HG03135 (cell line): ENCODE results near the gene ARHGEF4.

ENCODE experiments used
- ATAC-seq: cut with Tn5 transposase; IDR thresholded peaks from one replicate; pipeline ENCODE4 v1.9.1; 2021; ENCODE audit warnings: mild to moderate bottlenecking, moderate library complexity; ENCODE audit not compliant: unreplicated experiment

The ARHGEF4 gene

GRCh38 chr2:130836501-130837174 lies at the start of gene ARHGEF4:
Gene ARHGEF4 (plus strand): TSS chr2:130836914. CDS start chr2:130836954, 40 bp downstream.
- ATAC-seq, result no peak

- no peak for ATAC-seq
Observed at GRCh38 chr2:130787841-130788240, 48.9 kb upstream of the ARHGEF4 start.

DNA sequence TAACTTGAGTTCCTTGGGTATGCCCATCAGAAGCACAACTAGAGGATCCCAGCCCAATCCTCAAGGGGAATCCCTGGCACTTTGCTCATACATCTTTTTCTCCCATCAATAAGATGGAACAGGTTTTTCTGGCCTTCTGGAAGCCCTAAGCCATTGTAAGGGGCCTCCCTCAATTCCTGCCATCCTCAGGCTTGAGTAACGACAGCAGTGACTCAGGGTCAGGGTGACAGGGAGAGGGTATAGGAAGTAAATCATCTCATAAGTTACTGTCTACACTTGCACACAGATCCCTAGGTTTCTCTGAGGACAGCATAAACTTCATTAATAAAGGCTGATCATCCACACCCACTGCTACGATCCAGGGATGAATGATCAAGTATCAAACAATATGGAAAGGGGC lies 46.4 kb upstream of the ARHGEF4 start:
- ATAC-seq, result no peak

- ATAC-seq, result no peak
Observed at GRCh38 chr2:130790804-130791616, 45.7 kb upstream of the ARHGEF4 start.

- ATAC-seq, result no peak
Observed at GRCh38 chr2:130791617-130791939, 45.1 kb upstream of the ARHGEF4 start.

GRCh38 chr2:130795431-130795830 lies 41.3 kb upstream of the ARHGEF4 start:
- no peak for ATAC-seq

GRCh38 chr2:130796290-130796689 lies 40.4 kb upstream of the ARHGEF4 start:
- ATAC-seq, result no peak

DNA sequence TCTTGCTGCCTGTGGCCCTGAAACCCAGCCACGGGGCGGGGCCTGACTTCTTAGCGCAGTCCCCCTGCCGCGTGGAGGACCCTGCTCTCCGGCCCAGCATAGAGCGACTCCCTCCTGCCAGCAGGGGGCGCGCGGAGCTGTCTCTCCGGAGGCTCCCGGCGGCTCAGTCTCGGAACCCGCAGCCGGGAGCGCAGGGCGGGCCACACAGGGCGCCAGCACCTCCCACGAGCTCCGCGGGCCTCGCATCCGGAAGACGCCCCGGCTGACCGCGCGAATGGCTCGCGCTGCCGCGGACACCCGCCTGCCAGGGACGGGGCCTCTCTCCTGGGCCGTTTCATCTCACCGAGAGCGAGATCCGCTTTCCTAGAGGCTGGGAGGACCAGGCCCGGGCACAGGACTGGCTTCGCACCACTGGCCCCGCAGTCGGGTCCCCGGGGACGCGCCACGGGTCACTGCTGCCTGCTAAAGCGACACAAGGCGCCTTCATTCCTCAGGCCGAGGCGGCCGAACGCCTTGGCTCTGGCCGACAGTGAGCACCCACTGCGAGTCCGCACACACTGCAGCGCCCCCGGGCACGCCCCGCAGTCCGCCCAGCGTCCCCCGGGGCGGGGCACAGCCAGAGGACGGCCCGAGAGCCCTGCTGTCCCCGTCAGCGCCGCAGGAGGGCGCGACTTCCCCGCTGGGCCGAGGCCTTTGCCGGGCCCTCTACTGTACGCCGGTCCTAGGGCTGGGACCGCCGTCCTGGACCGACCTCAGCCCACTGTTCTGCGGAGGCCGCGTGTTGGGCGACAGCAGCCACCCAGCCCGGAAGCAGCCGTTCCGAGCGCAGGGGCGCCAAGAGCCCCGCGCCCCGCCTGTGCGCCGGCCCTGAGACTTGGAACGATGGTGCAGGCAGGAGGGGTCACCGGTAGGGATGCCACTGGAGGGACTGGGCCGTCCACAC lies 39.0 kb upstream of the ARHGEF4 start:
- peak; percentile 95 for ATAC-seq

- ATAC-seq, result no peak
Observed at GRCh38 chr2:130798472-130799218, 38.1 kb upstream of the ARHGEF4 start.

DNA sequence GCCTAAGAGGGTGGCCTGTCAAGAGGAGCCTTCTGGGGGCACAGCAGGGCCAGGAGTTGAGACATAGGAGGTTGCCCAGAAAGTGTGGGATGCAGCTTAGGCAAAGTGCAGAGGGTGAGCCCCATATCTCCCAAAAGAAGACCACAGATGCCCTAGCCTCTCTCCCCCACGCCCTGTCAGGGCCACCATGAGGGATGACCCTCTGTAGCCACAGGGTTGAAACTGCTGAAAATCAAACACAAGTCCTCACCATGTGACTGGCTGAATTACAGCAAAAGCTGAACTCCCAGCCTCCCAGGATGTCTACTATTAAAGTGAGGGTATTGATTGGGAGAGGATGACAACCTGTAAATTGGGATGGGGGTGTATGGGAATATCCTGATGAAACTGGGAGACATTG lies 37.4 kb upstream of the ARHGEF4 start:
- ATAC-seq, result no peak

- ATAC-seq, result no peak
Observed at GRCh38 chr2:130805613-130806012, 31.1 kb upstream of the ARHGEF4 start.

GRCh38 chr2:130806370-130806769 lies 30.3 kb upstream of the ARHGEF4 start:
- ATAC-seq, result no peak

DNA sequence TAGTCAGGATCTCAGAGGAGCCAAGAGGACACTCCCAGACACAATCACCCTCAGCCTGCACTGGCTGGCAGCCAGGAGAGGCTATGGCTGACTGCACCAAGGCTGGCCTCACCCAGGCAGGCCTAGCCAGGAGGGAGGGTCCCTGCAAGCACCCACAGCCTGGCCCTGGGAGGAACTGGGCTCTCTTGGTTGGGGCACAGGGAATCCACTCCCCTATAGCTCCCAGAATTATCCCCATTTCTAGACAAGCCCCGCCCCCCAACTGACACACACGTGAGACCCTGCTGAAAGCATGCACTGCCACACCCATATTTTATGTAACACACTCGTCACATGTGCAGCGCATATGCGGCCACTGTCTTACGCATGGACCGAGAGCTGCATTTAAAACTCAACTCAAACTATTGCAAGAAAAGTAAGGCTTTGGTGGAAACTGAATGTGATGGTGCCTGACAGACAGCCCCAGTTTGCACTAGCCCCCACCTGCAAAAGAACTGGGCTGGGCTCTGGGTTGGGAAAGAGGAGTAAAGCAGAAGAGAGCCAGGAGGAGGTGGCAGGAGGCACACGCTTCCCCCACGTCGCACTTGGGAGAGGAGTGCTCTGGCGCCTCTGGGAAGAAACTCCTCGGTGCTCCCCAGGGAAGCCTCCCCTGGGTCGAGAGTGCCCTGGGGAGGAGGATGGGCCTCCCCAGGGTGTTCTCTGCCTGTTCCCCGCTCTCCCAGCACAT lies 28.9 kb upstream of the ARHGEF4 start:
- no peak for ATAC-seq

DNA sequence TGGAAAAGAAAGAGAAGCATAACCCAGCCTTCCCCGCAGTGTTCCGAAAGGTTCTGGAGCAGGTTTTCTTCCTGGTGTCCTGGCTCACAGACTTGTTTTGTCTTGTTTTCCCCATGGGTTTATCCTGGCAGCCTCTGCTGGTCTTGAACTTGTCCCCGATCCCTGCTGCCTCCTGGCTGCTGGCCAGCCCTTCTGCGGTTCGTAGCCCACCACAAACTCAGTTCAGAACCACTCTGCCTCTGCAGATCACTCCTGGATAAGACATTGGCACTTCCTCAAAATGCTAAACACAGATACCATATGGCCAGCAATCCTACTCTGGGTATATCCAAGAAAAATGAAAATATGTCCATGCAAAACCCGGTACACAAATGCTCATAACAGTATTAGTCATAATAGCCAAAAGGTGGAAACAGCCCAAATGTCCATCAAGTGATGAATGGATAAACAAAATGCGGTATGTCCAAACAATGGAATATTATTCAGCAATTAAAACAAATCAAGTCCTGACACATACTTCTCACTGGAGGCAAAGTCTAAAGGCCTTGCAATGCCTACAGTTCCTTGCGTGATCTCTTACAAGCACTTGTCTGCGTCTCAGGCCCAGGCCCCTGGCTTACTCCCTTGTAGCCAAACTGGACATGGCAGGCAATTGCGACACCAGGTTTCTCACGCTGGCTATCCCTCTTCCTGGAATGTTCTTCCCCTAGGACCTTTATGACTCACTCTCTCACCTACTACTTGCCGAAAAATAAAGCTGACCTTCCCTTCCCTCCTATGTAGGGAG lies 28.0 kb upstream of the ARHGEF4 start:
- no peak for ATAC-seq

DNA sequence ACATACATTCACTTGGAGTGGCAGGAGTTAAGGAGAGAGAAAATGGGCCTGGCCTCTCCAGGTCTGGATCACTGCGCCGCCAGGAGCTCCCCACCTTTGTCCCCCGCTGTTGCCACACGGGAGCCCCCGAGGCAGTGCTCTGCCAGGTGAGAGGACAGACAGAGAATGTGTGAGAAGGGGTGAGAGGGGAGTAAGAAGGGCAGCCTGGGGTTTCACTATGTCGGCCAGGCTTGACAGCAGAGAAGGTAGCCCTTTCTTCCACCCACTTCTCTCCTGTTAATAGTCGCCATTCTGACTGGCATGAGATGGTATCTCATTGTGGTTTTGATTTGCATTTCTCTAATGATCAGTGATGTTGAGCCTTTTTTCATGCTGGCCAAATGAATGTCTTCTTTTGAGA lies 26.2 kb upstream of the ARHGEF4 start:
- no peak for ATAC-seq

DNA sequence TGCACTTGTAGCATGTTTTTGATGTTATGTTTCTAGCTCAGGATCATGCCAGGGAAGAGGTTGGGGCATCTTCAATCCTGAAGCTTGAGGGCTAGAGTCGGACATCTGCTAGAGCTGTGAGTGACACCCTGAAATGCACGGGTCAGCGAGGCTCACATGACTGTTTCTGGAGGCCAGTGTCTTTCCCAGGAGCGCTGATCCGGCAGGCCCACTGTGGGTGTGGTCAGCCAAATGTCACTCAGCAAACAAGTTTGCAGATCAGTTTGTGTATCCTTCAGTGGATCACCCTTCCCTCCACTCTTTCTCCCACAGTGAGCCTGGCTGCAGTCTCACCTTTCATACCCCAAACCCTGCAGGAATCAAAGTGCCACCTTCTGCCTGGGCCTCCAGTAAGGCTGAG lies 23.0 kb upstream of the ARHGEF4 start:
- ATAC-seq, result no peak

DNA sequence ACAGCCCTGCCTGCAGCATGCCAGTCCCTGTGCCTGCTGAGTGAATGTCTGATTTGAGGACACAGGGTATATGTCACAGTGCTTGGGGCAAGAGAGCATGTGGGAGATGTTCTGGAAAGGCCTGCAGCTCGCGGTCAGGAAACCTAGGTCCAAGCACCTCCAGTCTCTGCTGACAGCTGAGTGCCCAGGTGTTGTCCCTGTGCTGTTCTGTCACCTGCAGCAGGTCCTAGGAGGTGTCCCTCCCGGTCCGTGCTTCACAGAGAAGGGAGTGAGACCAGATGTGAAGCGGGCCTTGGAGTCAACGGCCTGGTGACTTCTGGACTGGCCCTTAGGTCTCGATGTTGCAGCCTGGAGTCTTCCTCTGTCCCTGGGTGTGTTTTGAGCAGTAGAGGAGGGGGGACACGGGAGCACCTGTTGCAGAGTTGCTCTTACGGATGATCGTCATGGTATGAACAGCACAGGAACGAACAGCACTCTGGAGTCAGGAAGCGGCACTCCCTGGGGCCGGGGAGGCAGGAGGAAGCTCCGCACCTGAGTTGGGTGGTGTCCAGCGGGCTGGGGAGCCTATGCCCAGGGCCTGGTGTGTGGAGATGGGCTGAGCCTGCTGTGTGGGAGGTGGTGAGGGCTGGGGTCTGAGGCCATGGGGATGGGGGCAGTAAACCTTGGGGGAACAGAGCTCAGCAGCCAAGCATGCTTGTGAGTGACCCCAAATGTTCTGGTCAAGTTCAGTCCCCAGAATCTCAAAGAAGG lies 21.6 kb upstream of the ARHGEF4 start:
- ATAC-seq, result no peak

DNA sequence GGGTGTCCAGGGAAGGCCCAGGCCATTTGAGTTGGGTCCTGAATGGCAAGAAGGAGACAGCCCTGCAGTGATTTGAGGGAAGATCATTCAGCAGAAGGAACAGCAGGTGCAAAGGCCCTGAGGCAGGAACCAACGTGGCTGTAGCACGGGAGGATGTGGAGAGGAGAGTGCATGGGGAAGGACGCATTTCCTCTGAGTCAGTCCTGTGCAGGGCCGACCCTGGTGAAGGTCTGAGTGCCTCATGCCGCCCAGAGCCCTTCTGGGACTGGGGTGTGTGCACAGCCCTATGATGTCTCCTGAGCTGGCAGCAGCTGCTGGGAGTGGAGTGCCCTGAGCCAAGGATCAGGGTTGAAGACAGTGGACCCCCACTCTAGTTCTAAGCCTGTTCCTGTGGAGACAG lies 17.9 kb upstream of the ARHGEF4 start:
- ATAC-seq, result no peak

DNA sequence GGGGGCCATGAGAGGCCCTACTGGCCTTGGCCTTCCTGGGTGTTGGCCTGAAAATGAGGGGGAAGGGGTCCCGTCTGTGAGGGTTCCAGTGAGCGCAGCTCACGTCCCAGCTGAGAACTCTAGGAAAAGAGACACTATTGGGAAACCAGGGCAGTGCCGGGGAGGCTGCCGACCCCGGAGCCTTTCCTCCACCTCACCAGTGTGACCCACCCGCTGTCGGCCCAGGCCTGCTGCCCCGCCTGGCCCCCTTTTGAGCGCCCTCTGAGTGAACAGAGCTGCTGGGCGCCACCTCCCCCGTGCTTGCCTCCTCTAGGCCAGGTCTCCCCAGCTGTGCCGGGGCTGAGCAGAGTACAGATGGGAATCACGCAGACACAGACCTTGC lies 17.5 kb upstream of the ARHGEF4 start:
- no peak for ATAC-seq
